HepG2 (cell line): ENCODE measurements around the gene ACOXL. TPM values are rescaled to one million over a fixed set of nuclear protein-coding genes. Genes with fewer than 3 reads are reported as not detected.

Source experiments
- ATAD3A ChIP-seq: sonication (generic); formaldehyde crosslinking; IDR thresholded peaks from 2 replicates; pipeline ENCODE4 v1.4.0; 2020; ENCODE audit warnings: missing genetic modification reagents
- CCAR2 ChIP-seq: fragments of 200-400 bp; formaldehyde crosslinking; optimal IDR thresholded peaks from 2 replicates; pipeline ENCODE3; 2018; ENCODE audit warnings: low read depth, mild to moderate bottlenecking, low read length, moderate library complexity
- DMAP1 ChIP-seq: IDR thresholded peaks from 2 replicates; pipeline ENCODE4 v1.6.1; 2016
- DNMT1 ChIP-seq: sonication (generic); formaldehyde crosslinking; IDR thresholded peaks from 2 replicates; pipeline ENCODE4 v1.5.1; 2020; ENCODE audit warnings: mild to moderate bottlenecking, missing genetic modification reagents
- FOXM1 ChIP-seq: sonication (generic); formaldehyde crosslinking; IDR thresholded peaks from 2 replicates; pipeline ENCODE4 v1.5.0; 2020; ENCODE audit warnings: missing genetic modification reagents
- HNRNPLL ChIP-seq: fragments of 200-400 bp; formaldehyde crosslinking; IDR thresholded peaks from 2 replicates; pipeline ENCODE4 v1.6.1; 2017; ENCODE audit warnings: mild to moderate bottlenecking, low read depth, low read length; ENCODE audit not compliant: poor library complexity, severe bottlenecking
- KLF12 ChIP-seq: sonication (generic); formaldehyde crosslinking; IDR thresholded peaks from 2 replicates; pipeline ENCODE4 v1.4.0; 2020; ENCODE audit warnings: missing genetic modification reagents, borderline replicate concordance
- MED8 ChIP-seq: sonication (generic); formaldehyde crosslinking; IDR thresholded peaks from 2 replicates; pipeline ENCODE4 v1.8.1; 2023; ENCODE audit warnings: mild to moderate bottlenecking, missing genetic modification reagents; ENCODE audit not compliant: insufficient replicate concordance
- SRY ChIP-seq: sonication (generic); formaldehyde crosslinking; IDR thresholded peaks from 2 replicates; pipeline ENCODE4 v1.8.0; 2022; ENCODE audit warnings: mild to moderate bottlenecking, missing genetic modification reagents
- U2AF1 ChIP-seq: fragments of 200-400 bp; formaldehyde crosslinking; optimal IDR thresholded peaks from 2 replicates; pipeline ENCODE3; 2017; ENCODE audit warnings: mild to moderate bottlenecking, low read depth, low read length
- ZFP41 ChIP-seq: sonication (generic); formaldehyde crosslinking; IDR thresholded peaks from 2 replicates; pipeline ENCODE4 v1.4.0; 2020; ENCODE audit warnings: mild to moderate bottlenecking, missing genetic modification reagents, borderline replicate concordance
- ZNF234 ChIP-seq: sonication (generic); formaldehyde crosslinking; conservative IDR thresholded peaks from 2 replicates; pipeline ENCODE4 v1.5.1; 2020; ENCODE audit warnings: mild to moderate bottlenecking, missing genetic modification reagents
- ZNF292 ChIP-seq: sonication (generic); formaldehyde crosslinking; IDR thresholded peaks from 2 replicates; pipeline ENCODE4 v1.8.1; 2022; ENCODE audit warnings: mild to moderate bottlenecking, low read depth, missing genetic modification reagents, borderline replicate concordance
- ZNF564 ChIP-seq: sonication (generic); formaldehyde crosslinking; IDR thresholded peaks from 2 replicates; pipeline ENCODE4 v1.8.1; 2023; ENCODE audit warnings: mild to moderate bottlenecking, missing genetic modification reagents
- ZSCAN22 ChIP-seq: sonication (generic); formaldehyde crosslinking; IDR thresholded peaks from 2 replicates; pipeline ENCODE4 v1.4.0; 2020; ENCODE audit warnings: mild to moderate bottlenecking, missing genetic modification reagents
- polyA plus RNA-seq, 8 experiments: library from polyadenylated mRNA; depleted of rRNA in 3 of 8; stranded (reverse) in 7 of 8; unstranded in 1 of 8; fragments of >200 nt; fragmentation: Illumina TruSeq in 4 of 8; extraction: Trizol in 4 of 8; gene quantifications; 2 replicates each; pipeline versions ENCODE4 v1.2.1 to v1.2.3, GENCODE V29; 2011 to 2016; ENCODE audit warnings: low read depth in 4 of 8, missing spikeins in 1 of 8, mixed read lengths in 1 of 8; ENCODE audit not compliant: insufficient read depth in 1 of 8
- total RNA-seq, 5 experiments: library from RNA; depleted of rRNA; stranded (reverse); fragments of >200 nt; fragmentation: Illumina TruSeq; extraction: Trizol; gene quantifications; 2 replicates each; pipeline ENCODE4 v1.2.3, GENCODE V29; 2016; ENCODE audit warnings: low read depth in 1 of 5
- TF ChIP-seq, protein P1 (sequence below): sonication (generic); formaldehyde crosslinking; IDR thresholded peaks from 2 replicates; pipeline ENCODE4 v1.4.0; 2020; ENCODE audit warnings: mild to moderate bottlenecking, missing genetic modification reagents
- TF ChIP-seq, protein P2 (sequence below): sonication (generic); formaldehyde crosslinking; IDR thresholded peaks from 2 replicates; pipeline ENCODE4 v1.5.1; 2020; ENCODE audit warnings: mild to moderate bottlenecking, missing genetic modification reagents, borderline replicate concordance
- TF ChIP-seq, protein P3 (sequence below): sonication (generic); formaldehyde crosslinking; IDR thresholded peaks from 2 replicates; pipeline ENCODE4 v1.8.1; 2022; ENCODE audit warnings: low read depth, mild to moderate bottlenecking, missing genetic modification reagents

ACOXL gene
- total and polyA plus RNA-seq, 2 of the 13 experiments (the other 11 are each of a cell fraction or from before 2014, with no cell fraction given), result not detected

DNA sequence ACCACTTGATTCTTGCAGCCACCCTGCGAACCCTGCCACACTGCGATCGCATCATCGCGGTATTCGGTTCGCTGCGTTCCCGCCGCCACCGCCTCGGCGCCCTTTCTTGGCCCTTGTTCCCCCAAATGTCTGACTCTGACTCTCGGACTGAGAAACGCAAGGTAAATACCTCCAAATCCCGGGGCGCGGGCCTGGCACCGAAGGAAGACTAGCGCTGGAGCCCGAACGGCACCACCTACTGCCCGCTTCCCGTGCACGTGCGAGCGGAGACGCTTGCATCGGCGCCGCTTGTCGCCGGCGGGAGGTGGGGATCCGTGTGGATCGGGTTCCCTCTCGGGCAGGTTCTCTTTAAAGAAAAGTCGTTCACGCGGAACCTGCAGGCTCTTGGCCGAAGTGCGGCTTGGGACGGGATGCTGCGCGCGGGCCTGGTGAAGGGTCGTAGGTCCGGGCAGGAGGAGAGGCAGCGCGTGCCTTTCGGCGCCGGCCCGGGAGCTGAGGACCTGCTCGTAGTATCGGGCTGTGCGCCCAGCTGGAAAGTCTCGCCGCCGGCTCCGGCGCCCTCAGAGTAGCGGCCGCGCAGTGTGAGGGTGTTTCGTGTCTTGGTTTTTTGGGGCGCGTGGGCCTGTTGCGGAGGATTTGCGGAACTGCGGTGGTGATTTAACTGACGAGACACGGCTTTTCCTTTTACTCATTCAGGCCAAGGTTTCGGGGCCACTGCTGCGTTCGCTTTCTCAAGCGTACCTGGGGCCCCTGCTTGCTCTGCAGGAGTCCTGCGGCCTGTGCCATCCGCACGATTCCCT, 388.9 kb downstream of the ACOXL start (continued):
- peak; percentile 25; the same call in 1 of the 2 replicates for TF ChIP-seq FOXM1 (CRISPR knock-in tag)
- no peak for TF ChIP-seq U2AF1
- 0 out of 2 replicates have a peak, but pooled peaks have one; percentile 3 for TF ChIP-seq DNMT1 (CRISPR knock-in tag)
- no peak for TF ChIP-seq ATAD3A (CRISPR knock-in tag)
- TF ChIP-seq, protein P1, sequence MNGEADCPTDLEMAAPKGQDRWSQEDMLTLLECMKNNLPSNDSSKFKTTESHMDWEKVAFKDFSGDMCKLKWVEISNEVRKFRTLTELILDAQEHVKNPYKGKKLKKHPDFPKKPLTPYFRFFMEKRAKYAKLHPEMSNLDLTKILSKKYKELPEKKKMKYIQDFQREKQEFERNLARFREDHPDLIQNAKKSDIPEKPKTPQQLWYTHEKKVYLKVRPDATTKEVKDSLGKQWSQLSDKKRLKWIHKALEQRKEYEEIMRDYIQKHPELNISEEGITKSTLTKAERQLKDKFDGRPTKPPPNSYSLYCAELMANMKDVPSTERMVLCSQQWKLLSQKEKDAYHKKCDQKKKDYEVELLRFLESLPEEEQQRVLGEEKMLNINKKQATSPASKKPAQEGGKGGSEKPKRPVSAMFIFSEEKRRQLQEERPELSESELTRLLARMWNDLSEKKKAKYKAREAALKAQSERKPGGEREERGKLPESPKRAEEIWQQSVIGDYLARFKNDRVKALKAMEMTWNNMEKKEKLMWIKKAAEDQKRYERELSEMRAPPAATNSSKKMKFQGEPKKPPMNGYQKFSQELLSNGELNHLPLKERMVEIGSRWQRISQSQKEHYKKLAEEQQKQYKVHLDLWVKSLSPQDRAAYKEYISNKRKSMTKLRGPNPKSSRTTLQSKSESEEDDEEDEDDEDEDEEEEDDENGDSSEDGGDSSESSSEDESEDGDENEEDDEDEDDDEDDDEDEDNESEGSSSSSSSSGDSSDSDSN (CRISPR knock-in tag), result peak; percentile 47
- TF ChIP-seq ZFP41 (CRISPR knock-in tag), result no peak
- peak; percentile 67 for TF ChIP-seq HNRNPLL
- TF ChIP-seq ZNF234, result no peak
- no peak for TF ChIP-seq ZSCAN22 (CRISPR knock-in tag)
- TF ChIP-seq KLF12 (CRISPR knock-in tag), result no peak
- TF ChIP-seq CCAR2, result no peak
- no peak for TF ChIP-seq MED8 (CRISPR knock-in tag)
- TF ChIP-seq, protein P2, sequence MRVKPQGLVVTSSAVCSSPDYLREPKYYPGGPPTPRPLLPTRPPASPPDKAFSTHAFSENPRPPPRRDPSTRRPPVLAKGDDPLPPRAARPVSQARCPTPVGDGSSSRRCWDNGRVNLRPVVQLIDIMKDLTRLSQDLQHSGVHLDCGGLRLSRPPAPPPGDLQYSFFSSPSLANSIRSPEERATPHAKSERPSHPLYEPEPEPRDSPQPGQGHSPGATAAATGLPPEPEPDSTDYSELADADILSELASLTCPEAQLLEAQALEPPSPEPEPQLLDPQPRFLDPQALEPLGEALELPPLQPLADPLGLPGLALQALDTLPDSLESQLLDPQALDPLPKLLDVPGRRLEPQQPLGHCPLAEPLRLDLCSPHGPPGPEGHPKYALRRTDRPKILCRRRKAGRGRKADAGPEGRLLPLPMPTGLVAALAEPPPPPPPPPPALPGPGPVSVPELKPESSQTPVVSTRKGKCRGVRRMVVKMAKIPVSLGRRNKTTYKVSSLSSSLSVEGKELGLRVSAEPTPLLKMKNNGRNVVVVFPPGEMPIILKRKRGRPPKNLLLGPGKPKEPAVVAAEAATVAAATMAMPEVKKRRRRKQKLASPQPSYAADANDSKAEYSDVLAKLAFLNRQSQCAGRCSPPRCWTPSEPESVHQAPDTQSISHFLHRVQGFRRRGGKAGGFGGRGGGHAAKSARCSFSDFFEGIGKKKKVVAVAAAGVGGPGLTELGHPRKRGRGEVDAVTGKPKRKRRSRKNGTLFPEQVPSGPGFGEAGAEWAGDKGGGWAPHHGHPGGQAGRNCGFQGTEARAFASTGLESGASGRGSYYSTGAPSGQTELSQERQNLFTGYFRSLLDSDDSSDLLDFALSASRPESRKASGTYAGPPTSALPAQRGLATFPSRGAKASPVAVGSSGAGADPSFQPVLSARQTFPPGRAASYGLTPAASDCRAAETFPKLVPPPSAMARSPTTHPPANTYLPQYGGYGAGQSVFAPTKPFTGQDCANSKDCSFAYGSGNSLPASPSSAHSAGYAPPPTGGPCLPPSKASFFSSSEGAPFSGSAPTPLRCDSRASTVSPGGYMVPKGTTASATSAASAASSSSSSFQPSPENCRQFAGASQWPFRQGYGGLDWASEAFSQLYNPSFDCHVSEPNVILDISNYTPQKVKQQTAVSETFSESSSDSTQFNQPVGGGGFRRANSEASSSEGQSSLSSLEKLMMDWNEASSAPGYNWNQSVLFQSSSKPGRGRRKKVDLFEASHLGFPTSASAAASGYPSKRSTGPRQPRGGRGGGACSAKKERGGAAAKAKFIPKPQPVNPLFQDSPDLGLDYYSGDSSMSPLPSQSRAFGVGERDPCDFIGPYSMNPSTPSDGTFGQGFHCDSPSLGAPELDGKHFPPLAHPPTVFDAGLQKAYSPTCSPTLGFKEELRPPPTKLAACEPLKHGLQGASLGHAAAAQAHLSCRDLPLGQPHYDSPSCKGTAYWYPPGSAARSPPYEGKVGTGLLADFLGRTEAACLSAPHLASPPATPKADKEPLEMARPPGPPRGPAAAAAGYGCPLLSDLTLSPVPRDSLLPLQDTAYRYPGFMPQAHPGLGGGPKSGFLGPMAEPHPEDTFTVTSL (CRISPR knock-in tag), result peak; percentile 33
- no peak for TF ChIP-seq DMAP1
- TF ChIP-seq SRY (CRISPR knock-in tag), result peak; percentile 75
- peak; percentile 50 for TF ChIP-seq ZNF292 (CRISPR knock-in tag)
- TF ChIP-seq, protein P3, sequence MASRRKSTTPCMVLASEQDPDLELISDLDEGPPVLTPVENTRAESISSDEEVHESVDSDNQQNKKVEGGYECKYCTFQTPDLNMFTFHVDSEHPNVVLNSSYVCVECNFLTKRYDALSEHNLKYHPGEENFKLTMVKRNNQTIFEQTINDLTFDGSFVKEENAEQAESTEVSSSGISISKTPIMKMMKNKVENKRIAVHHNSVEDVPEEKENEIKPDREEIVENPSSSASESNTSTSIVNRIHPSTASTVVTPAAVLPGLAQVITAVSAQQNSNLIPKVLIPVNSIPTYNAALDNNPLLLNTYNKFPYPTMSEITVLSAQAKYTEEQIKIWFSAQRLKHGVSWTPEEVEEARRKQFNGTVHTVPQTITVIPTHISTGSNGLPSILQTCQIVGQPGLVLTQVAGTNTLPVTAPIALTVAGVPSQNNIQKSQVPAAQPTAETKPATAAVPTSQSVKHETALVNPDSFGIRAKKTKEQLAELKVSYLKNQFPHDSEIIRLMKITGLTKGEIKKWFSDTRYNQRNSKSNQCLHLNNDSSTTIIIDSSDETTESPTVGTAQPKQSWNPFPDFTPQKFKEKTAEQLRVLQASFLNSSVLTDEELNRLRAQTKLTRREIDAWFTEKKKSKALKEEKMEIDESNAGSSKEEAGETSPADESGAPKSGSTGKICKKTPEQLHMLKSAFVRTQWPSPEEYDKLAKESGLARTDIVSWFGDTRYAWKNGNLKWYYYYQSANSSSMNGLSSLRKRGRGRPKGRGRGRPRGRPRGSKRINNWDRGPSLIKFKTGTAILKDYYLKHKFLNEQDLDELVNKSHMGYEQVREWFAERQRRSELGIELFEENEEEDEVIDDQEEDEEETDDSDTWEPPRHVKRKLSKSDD (CRISPR knock-in tag), result no peak; the same call in 1 of the 2 replicates
- TF ChIP-seq ZNF564 (CRISPR knock-in tag), result no peak
